HG03280 (cell line): Measurements from ENCODE around the gene WNT7B.

ENCODE experiments used
- ATAC-seq: cut with Tn5 transposase; IDR thresholded peaks from one replicate; pipeline ENCODE4 v1.9.1; 2021; ENCODE audit warnings: mild to moderate bottlenecking, moderate library complexity; ENCODE audit not compliant: unreplicated experiment

Gene WNT7B

GRCh38 chr22:45933506-45934167 lies 43.3 kb downstream of the WNT7B start:
- no peak for ATAC-seq

GRCh38 chr22:45932071-45932470 lies 44.9 kb downstream of the WNT7B start:
- no peak for ATAC-seq

GRCh38 chr22:45931042-45931441 lies 45.9 kb downstream of the WNT7B start:
- no peak for ATAC-seq

GRCh38 chr22:45930324-45930723 lies 46.6 kb downstream of the WNT7B start:
- no peak for ATAC-seq

- ATAC-seq = no peak
Observed at GRCh38 chr22:45929649-45930048, 47.3 kb downstream of the WNT7B start.

GRCh38 chr22:45928726-45929368 lies 48.1 kb downstream of the WNT7B start:
- no peak for ATAC-seq

GRCh38 chr22:45927059-45927458 lies 49.9 kb downstream of the WNT7B start:
- ATAC-seq = no peak

- ATAC-seq = no peak
Observed at GRCh38 chr22:45926433-45926832, 50.5 kb downstream of the WNT7B start.

GRCh38 chr22:45925811-45926351 lies 51.1 kb downstream of the WNT7B start:
- no peak for ATAC-seq

- ATAC-seq = no peak
Observed at GRCh38 chr22:45923835-45924234, 53.1 kb downstream of the WNT7B start.

GRCh38 chr22:45923212-45923611 lies 53.8 kb downstream of the WNT7B start:
- no peak for ATAC-seq

- ATAC-seq = no peak
Observed at GRCh38 chr22:45922661-45923060, 54.3 kb downstream of the WNT7B start.

GRCh38 chr22:45922256-45922655 lies 54.7 kb downstream of the WNT7B start:
- no peak for ATAC-seq

- ATAC-seq = no peak
Observed at GRCh38 chr22:45919504-45920286, 57.3 kb downstream of the WNT7B start.

GRCh38 chr22:45918459-45919370 lies 58.2 kb downstream of the WNT7B start:
- ATAC-seq = no peak

GRCh38 chr22:45917700-45918458 lies 59.1 kb downstream of the WNT7B start:
- ATAC-seq = no peak

GRCh38 chr22:45917146-45917545 lies 59.8 kb downstream of the WNT7B start:
- ATAC-seq = no peak

- no peak for ATAC-seq
Observed at GRCh38 chr22:45916515-45916914, 60.4 kb downstream of the WNT7B start.

- ATAC-seq = no peak
Observed at GRCh38 chr22:45915841-45916240, 61.1 kb downstream of the WNT7B start.

- no peak for ATAC-seq
Observed at GRCh38 chr22:45915151-45915550, 61.8 kb downstream of the WNT7B start.
